ENCODE measurements around the gene NKX3-2. TPM values are rescaled to one million over a fixed set of nuclear protein-coding genes. Genes with fewer than 3 reads are reported as not detected.

The NKX3-2 gene
- total and polyA plus RNA-seq, 2 of the 8 experiments (the other 6 are each of a cell fraction or from before 2014, with no cell fraction given) = 0.13 TPM; not detected in 1

- FAIRE-seq (no peak), DNase-seq (ENCODE audit: low read depth in 1 of 2, low spot score in 2 of 2) (peak in 1 of 2 experiments; percentile 60)
- H4K8ac ChIP-seq (ENCODE audit: extremely low read depth, insufficient read depth, low read length) = no peak overlapping the region
- H3K27ac ChIP-seq (ENCODE audit: low read depth, low read length) = no peak overlapping the region
- no peak overlapping the region for H2BK15ac ChIP-seq (ENCODE audit: low read length)
- ChIA-PET CTCF (ENCODE audit: partially characterized antibody) (interaction anchor here (0.9 to 6.2 kb wide), 8 partner anchors 8 to 689 kb away, joined by 3 to 132 read pairs (median 6); no protein-coding TSS in a partner anchor), POLR2A (ENCODE audit: partially characterized antibody) (interaction anchor here (1.0 to 5.1 kb wide), 4 partner anchors 12 to 59 kb away, joined by 5 to 37 read pairs (median 14); partner anchors contain the start of gene RAB28)
- no peak overlapping the region for H4K91ac ChIP-seq (replicated peaks; ENCODE audit: insufficient read length, low read length)
- H2BK12ac ChIP-seq (ENCODE audit: low read depth, low read length) = peak overlapping the region; percentile 45; the same call in 1 of the 2 replicates
- no peak overlapping the region for H2AK5ac ChIP-seq (ENCODE audit: low read depth, low read length)
- no peak overlapping the region for H2BK120ac ChIP-seq (replicated peaks; ENCODE audit: low read depth, low read length)
- H3K27me3 ChIP-seq (replicated peaks in 1 of 4; ENCODE audit: control insufficient read depth in 3 of 4, extremely low read depth in 1 of 4, insufficient read depth in 3 of 4, low read length in 3 of 4) = peaks cover 80 to 100% (median 90%) of the 10 kb centered on the region in 4 experiments
- peaks cover 4 to 25% of the 10 kb centered on the region in 2 experiments for H4K20me1 ChIP-seq (replicated peaks in 1 of 2; ENCODE audit: control insufficient read depth in 1 of 2, insufficient read depth in 2 of 2, low read length in 2 of 2)
- H4K5ac ChIP-seq (ENCODE audit: insufficient read length, low read depth, low read length) = no peak overlapping the region
- no peak overlapping the region for H3K9ac ChIP-seq (replicated peaks in 1 of 4; ENCODE audit: extremely low read depth in 1 of 4, low read depth in 3 of 4, low read length in 3 of 4)
- peak overlapping the region in 1 of 4 experiments; percentile 49; a peak in 2 of 8 replicates for H3K4me3 ChIP-seq (ENCODE audit: extremely low read depth in 1 of 4, insufficient read depth in 2 of 4, low read depth in 3 of 4, low read length in 4 of 4)
- H3K36me3 ChIP-seq (ENCODE audit: control insufficient read depth in 2 of 4, insufficient read depth in 4 of 4, low read length in 3 of 4) = peaks cover 0 to 11% (median 0%) of the 10 kb centered on the region in 4 experiments; a peak in 1 of 8 replicates
- no peak overlapping the region for H3K56ac ChIP-seq (replicated peaks; ENCODE audit: insufficient read length, low read depth, low read length)
- no peak overlapping the region for H2AFZ ChIP-seq (ENCODE audit: low read length)
- H3K23me2 ChIP-seq (ENCODE audit: low read depth, low read length) = peaks cover 10% of the 10 kb centered on the region
- H3K23ac ChIP-seq (ENCODE audit: insufficient read length) = no peak overlapping the region
- no peak overlapping the region for H3K4ac ChIP-seq (replicated peaks; ENCODE audit: insufficient read length, low read depth, low read length)
- H3K79me1 ChIP-seq (ENCODE audit: low read depth, low read length) = no peaks in the 10 kb centered on the region
- no peaks in the 10 kb centered on the region; a peak in 1 of 4 replicates for H3K9me3 ChIP-seq (ENCODE audit: insufficient read depth in 2 of 2, low read depth in 1 of 2, low read length in 1 of 2)
- TF ChIP-seq SIRT6 (IDR thresholded peaks at IDR 0.05; ENCODE audit: low read length) = no peak
- TF ChIP-seq EZH2 (IDR thresholded peaks at IDR 0.05; ENCODE audit: low read depth, low read length, severe bottlenecking) = peak; percentile 11
- H3K4me1 ChIP-seq (replicated peaks in 1 of 4; ENCODE audit: control insufficient read depth in 3 of 4, insufficient read depth in 4 of 4, low read length in 3 of 4) = peaks cover 7 to 27% (median 21%) of the 10 kb centered on the region in 4 experiments
- H3K79me2 ChIP-seq (ENCODE audit: control insufficient read depth in 1 of 2, insufficient read depth in 2 of 2, low read length in 2 of 2) = no peaks in the 10 kb centered on the region
- WGBS, 2 experiments (ENCODE audit: extremely low coverage in 1 of 2, insufficient coverage in 1 of 2, insufficient read length in 1 of 2, insufficient replicate concordance in 2 of 2, low coverage in 1 of 2, low lambda C conversion rate in 2 of 2, missing lambda C conversion rate in 1 of 2) = 7% methylated on average over 27 of the region's 27 CpGs; no CpG with 5 or more reads in 1 of the 2 experiments
- H3K4me2 ChIP-seq (ENCODE audit: insufficient read depth in 1 of 2, low read depth in 2 of 2, low read length in 2 of 2) = peak overlapping the region; percentile 62 to 69
- H2BK5ac ChIP-seq (ENCODE audit: low read depth, low read length) = no peak overlapping the region
- no peak overlapping the region for H2BK20ac ChIP-seq (ENCODE audit: low read length)
- H3K18ac ChIP-seq (ENCODE audit: extremely low read depth, low read length) = no peak overlapping the region; the same call in 1 of the 2 replicates
- H3K14ac ChIP-seq (ENCODE audit: insufficient read length) = no peak overlapping the region
Observed at GRCh38 chr4:13542577-13543031, 1.7 kb downstream of the NKX3-2 start.

Measured in H1 (cell line).